NCI-H1436 treated with DMSO at 0.1 percent for 48 hours (cell line): ENCODE measurements around the gene NBAS.

Experiments
- DNase-seq: peaks from one replicate; lab custom pipeline; 2025; lab: John Stamatoyannopoulos, UW

Gene NBAS

GRCh38 chr2:15591373-15591691 is 30.2 kb upstream of the NBAS start:
- no peak for DNase-seq

GRCh38 chr2:15588329-15588919 is 27.3 kb upstream of the NBAS start:
- DNase-seq: no peak

- DNase-seq: no peak
Measured at GRCh38 chr2:15584767-15585469, 23.8 kb upstream of the NBAS start.

GRCh38 chr2:15584316-15584715 is 23.2 kb upstream of the NBAS start:
- no peak for DNase-seq

- DNase-seq: no peak
Measured at GRCh38 chr2:15583826-15584225, 22.7 kb upstream of the NBAS start.

GRCh38 chr2:15582710-15583357 is 21.7 kb upstream of the NBAS start:
- DNase-seq: no peak

- DNase-seq: no peak
Measured at GRCh38 chr2:15580451-15580850, 19.3 kb upstream of the NBAS start.

GRCh38 chr2:15579641-15580040 is 18.5 kb upstream of the NBAS start:
- no peak for DNase-seq

GRCh38 chr2:15577071-15577735 is 16.1 kb upstream of the NBAS start:
- no peak for DNase-seq

GRCh38 chr2:15571729-15572128 is 10.6 kb upstream of the NBAS start:
- DNase-seq: no peak

- no peak for DNase-seq
Measured at GRCh38 chr2:15570104-15570503, 9.0 kb upstream of the NBAS start.

- DNase-seq: no peak
Measured at GRCh38 chr2:15568874-15569273, 7.7 kb upstream of the NBAS start.

GRCh38 chr2:15566912-15567311 is 5.8 kb upstream of the NBAS start:
- no peak for DNase-seq

GRCh38 chr2:15565994-15566671 is 5.0 kb upstream of the NBAS start:
- no peak for DNase-seq

- no peak for DNase-seq
Measured at GRCh38 chr2:15565392-15565791, 4.3 kb upstream of the NBAS start.

GRCh38 chr2:15563227-15564100 is 2.3 kb upstream of the NBAS start:
- DNase-seq: no peak

GRCh38 chr2:15562354-15563031 is 1.4 kb upstream of the NBAS start:
- no peak for DNase-seq

GRCh38 chr2:15561574-15562344 is 625 bp upstream of the NBAS start:
- no peak for DNase-seq

- DNase-seq: no peak
Measured at GRCh38 chr2:15560140-15560987, 770 bp downstream of the NBAS start.
